AG10803 (cell line): ENCODE measurements around the gene PRKCB.

ENCODE experiments used
- DNase-seq: peaks from one replicate; pipeline ENCODE4 v3.0.0; 2010; ENCODE audit warnings: low read depth
- H3K4me3 ChIP-seq: 2 replicates; pipeline ENCODE4 v1.5.1; 2011; ENCODE audit warnings: mild to moderate bottlenecking, low read length, control low read depth
- TF ChIP-seq, protein P1 (sequence below): conservative IDR thresholded peaks from 2 replicates; pipeline ENCODE4 v1.5.1; 2011; ENCODE audit warnings: mild to moderate bottlenecking, low read length, control low read depth, inconsistent platforms

PRKCB gene

GRCh38 chr16:24036614-24037013 is 200.8 kb downstream of the PRKCB start:
- TF ChIP-seq, protein P1, sequence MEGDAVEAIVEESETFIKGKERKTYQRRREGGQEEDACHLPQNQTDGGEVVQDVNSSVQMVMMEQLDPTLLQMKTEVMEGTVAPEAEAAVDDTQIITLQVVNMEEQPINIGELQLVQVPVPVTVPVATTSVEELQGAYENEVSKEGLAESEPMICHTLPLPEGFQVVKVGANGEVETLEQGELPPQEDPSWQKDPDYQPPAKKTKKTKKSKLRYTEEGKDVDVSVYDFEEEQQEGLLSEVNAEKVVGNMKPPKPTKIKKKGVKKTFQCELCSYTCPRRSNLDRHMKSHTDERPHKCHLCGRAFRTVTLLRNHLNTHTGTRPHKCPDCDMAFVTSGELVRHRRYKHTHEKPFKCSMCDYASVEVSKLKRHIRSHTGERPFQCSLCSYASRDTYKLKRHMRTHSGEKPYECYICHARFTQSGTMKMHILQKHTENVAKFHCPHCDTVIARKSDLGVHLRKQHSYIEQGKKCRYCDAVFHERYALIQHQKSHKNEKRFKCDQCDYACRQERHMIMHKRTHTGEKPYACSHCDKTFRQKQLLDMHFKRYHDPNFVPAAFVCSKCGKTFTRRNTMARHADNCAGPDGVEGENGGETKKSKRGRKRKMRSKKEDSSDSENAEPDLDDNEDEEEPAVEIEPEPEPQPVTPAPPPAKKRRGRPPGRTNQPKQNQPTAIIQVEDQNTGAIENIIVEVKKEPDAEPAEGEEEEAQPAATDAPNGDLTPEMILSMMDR: peak; percentile 79
- peak; percentile 40 for DNase-seq
- H3K4me3 ChIP-seq: no peak overlapping the region

GRCh38 chr16:24037335-24037734 is 201.6 kb downstream of the PRKCB start:
- H3K4me3 ChIP-seq: no peak overlapping the region
- DNase-seq: no peak
- TF ChIP-seq, protein P1: no peak

DNA sequence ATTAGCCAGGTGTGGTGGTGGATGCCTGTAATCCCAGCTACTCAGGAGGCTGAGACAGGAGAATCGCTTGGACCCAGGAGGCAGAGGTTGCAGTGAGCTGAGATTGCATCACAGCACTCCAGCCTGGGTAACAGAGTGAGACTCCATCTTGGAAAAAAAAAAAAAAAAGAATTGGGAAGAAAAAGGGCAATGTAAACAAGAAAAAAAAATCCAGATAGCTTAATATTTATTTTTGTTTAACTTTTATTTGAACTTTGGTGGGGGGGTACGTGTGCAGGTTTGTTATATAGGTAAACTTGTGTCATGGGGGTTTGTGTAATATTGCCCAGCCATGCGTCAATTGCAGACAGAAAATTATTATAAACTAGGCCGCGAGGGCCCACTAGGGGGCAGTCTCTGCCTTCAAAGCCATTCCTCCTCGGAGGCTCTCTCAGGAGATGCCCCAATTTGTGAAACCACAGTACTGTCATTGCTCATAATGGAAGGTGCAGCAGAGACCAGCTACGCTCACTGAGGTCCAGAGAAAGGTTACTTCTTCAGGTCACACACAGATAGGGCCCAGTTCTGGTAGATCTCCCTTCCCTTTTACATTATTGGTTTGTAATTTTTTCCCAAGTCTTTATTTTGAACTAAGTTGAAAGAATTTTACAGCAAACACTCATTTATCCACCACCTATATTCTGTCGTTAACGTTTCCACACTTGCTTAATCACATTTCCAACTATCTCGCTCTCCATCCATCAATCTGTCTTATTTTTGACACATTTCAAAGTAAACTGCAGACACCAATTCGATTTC is 206.2 kb downstream of the PRKCB start:
- TF ChIP-seq, protein P1: peak; percentile 72
- H3K4me3 ChIP-seq: no peak overlapping the region
- peak; percentile 51 for DNase-seq

DNA sequence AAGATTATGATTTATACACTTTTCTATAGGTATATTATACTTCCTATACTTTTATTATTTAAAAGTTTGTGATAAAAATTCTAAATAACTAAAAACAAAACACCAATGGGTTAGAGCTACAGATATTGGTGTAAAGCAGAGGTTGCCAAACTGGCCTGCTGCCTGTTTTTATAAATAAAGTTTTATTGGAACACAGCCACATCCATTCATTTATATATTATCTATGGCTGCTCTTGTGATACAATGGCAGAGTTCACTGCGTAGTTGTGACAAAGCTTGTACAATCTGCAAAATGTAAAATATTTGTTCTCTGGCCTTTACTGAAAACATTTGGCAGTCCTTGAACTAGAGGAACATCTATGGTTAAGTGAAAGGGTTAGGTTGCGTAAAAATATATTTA is 208.7 kb downstream of the PRKCB start:
- TF ChIP-seq, protein P1: no peak
- H3K4me3 ChIP-seq: no peak overlapping the region
- DNase-seq: no peak

DNA sequence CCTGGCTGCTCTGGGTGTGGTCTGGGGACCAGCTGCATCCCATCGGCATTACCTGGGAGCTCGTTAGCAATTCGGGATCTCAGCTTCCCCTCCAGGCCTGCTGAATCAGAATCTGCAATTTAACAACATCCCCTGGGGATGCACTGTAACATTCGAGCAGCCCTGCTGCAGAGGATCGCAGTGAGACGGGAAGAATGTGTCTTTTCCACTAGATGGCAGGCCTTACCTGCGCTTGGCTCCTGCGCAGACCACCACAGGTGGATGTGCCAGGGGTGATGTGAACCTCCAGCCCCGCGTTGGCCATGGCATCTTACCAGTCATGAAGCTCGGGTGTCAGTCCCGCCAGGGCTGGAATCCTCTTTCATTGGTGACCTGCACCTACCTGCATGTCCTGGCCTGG is 209.9 kb downstream of the PRKCB start:
- TF ChIP-seq, protein P1: no peak
- no peak overlapping the region for H3K4me3 ChIP-seq
- no peak for DNase-seq

DNA sequence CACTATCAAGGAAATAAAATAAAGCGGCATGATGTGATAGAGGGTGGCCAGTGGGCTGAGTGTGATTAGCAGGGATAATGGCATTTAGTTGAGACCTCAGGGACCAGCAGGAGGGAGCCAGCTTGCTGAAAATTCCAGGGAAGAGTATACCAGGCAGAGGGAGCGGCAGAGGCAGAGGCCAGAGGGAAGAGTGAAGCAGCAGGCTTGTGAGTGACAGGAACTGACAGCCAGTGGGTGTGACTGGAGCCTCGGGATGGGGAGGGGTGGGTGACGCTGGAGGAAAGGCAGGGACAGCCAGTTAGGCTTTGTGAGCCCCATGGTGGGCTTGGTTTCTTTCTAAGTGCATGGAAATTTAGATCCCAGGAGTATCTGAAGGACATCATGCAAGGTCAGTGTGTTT is 210.7 kb downstream of the PRKCB start:
- TF ChIP-seq, protein P1: no peak
- no peak overlapping the region for H3K4me3 ChIP-seq
- no peak for DNase-seq

GRCh38 chr16:24049113-24049512 is 213.3 kb downstream of the PRKCB start:
- no peak for DNase-seq
- TF ChIP-seq, protein P1: no peak
- no peak overlapping the region for H3K4me3 ChIP-seq
